OCI-LY7 (cell line): ENCODE results near the gene IL21R. TPM values are rescaled to one million over a fixed set of nuclear protein-coding genes. Genes with fewer than 3 reads are reported as not detected.

Experiments used
- BruUV-seq: library from RNA; stranded (reverse); fragments of 400-500 nt; replicated peaks from 2 replicates; lab custom pipeline; 2021; lab: Mats Ljungman, UMichigan
- CTCF ChIA-PET: fragments of 300-600 bp; sonication (Branson Sonifier 250); formaldehyde crosslinking; loops from one replicate; lab custom pipeline; 2022; ENCODE audit warnings: antibody characterized with exemption; ENCODE audit not compliant: unreplicated experiment; lab: Charles Lee
- POLR2A ChIA-PET: fragments of 300-600 bp; sonication (Branson Sonifier 250); formaldehyde crosslinking; loops from one replicate; lab custom pipeline; 2022; ENCODE audit warnings: antibody characterized with exemption; lab: Charles Lee
- DNase-seq: peaks from one replicate; pipeline ENCODE4 v3.0.0-alpha.2; 2015; ENCODE audit warnings: low spot score
- H2AFZ ChIP-seq: fragments of 200-600 bp; sonication (generic), shearing (Covaris generic); 2 replicates; pipeline ENCODE4 v1.6.1; 2014; ENCODE audit warnings: mild to moderate bottlenecking, antibody characterized with exemption, low read length, moderate library complexity
- H3K27ac ChIP-seq: fragments of 200-600 bp; sonication (generic); 2 replicates; pipeline ENCODE4 v1.5.1; 2014; ENCODE audit warnings: mixed run types, low read depth, mild to moderate bottlenecking, moderate library complexity, low read length, inconsistent platforms; ENCODE audit not compliant: poor library complexity, severe bottlenecking
- H3K36me3 ChIP-seq: fragments of 200-600 bp; sonication (generic); 2 replicates; pipeline ENCODE4 v1.6.1; 2014; ENCODE audit warnings: mild to moderate bottlenecking, antibody characterized with exemption, low read length, moderate library complexity, mixed read lengths; ENCODE audit not compliant: insufficient read depth
- H3K4me1 ChIP-seq: fragments of 200-600 bp; sonication (generic); 2 replicates; pipeline ENCODE4 v1.5.1; 2014; ENCODE audit warnings: mild to moderate bottlenecking, low read length; ENCODE audit not compliant: insufficient read depth, poor library complexity, severe bottlenecking
- H3K4me2 ChIP-seq: fragments of 200-600 bp; sonication (generic); 2 replicates; pipeline ENCODE4 v1.6.1; 2014; ENCODE audit warnings: mild to moderate bottlenecking, low read length
- H3K4me3 ChIP-seq: fragments of 200-600 bp; sonication (generic); 2 replicates; pipeline ENCODE4 v1.5.1; 2014; ENCODE audit warnings: mild to moderate bottlenecking, low read depth, low read length; ENCODE audit not compliant: poor library complexity, severe bottlenecking
- H3K79me2 ChIP-seq: fragments of 200-600 bp; sonication (generic); 2 replicates; pipeline ENCODE4 v1.6.1; 2016; ENCODE audit warnings: low read depth, mild to moderate bottlenecking, low read length, moderate library complexity, mixed read lengths; ENCODE audit not compliant: insufficient read depth
- H3K9me2 ChIP-seq: fragments of 200-600 bp; sonication (generic); 2 replicates; pipeline ENCODE4 v1.6.1; 2016; ENCODE audit warnings: mild to moderate bottlenecking, low read length, mixed read lengths; ENCODE audit not compliant: insufficient read depth
- H3K9me3 ChIP-seq: fragments of 200-600 bp; sonication (generic); 2 replicates; pipeline ENCODE4 v1.6.1; 2014; ENCODE audit warnings: mild to moderate bottlenecking, mixed run types, low read length, mixed read lengths
- H4K20me1 ChIP-seq: fragments of 200-600 bp; sonication (generic); 2 replicates; pipeline ENCODE4 v1.6.1; 2014; ENCODE audit warnings: mild to moderate bottlenecking, antibody characterized with exemption, low read length, moderate library complexity, mixed read lengths; ENCODE audit not compliant: insufficient read depth
- EZH2phosphoT487 ChIP-seq: fragments of 200-600 bp; sonication (generic); IDR thresholded peaks from 2 replicates; pipeline ENCODE4 v1.6.1; 2018; ENCODE audit warnings: low read depth, borderline replicate concordance, mild to moderate bottlenecking, mixed run types, antibody characterized with exemption, low read length, moderate library complexity, mixed read lengths
- intact Hi-C: fragments of 100-400 bp; cut with micrococcal nuclease; formaldehyde crosslinking; loops from one replicate; pipeline ENCODE4 v1.10.0; 2022; ENCODE audit not compliant: unreplicated experiment
- total RNA-seq, 2 experiments: library from RNA; depleted of rRNA in 1 of 2; stranded (reverse); fragments of >200 nt in 1 of 2; shearing (Covaris generic) in 1 of 2; gene quantifications; 2 replicates each; pipeline ENCODE4 v1.2.3, GENCODE V29; 2014 to 2022
- TF ChIP-seq, protein P1 (sequence below): fragments of 200-600 bp; sonication (generic); conservative IDR thresholded peaks from 2 replicates; pipeline ENCODE4 v1.5.1; 2014; ENCODE audit warnings: mild to moderate bottlenecking, antibody characterized with exemption, low read length, moderate library complexity, mixed read lengths

IL21R gene
- total RNA-seq, 2 experiments from 2014 or later, result 10.0 to 47.0 TPM

DNA sequence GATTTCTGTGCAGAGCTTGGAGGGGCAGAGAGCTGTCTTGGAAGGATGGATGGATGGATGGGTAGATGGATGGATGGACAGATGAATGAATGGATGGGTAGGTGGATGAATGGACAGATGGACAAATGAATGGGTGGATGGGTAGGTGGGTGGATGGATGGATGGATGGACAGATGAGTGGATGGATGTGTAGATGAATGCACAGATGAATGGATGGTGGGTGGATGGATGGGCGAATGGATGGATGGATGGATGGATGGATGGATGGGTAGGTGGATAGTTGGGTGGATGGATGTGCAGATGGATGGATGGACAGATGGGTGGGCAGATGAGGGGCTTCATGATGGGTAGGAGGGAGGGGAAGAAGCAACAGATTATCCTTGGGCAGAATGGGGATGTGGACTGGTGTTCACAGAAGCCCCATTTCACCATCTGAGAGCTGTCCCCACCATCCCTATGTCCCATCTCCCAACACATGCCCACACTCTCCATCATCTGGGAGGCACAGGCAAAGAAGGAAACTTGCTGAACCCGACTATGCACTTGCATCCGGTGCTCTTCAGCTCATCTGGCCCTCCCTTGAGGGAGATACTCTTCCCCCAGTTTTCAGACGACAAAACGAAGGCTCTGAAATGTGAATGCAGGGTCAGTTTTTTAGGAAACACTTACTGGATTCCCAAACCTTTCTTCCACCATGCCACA lies 57.2 kb downstream of the IL21R start:
- Histone ChIP-seq H3K4me1 (peaks cover 8% of the 10 kb centered on the region), H3K9me2 (no peaks in the 10 kb centered on the region), H2AFZ (no peak overlapping the region), H3K36me3 (peaks cover 30% of the 10 kb centered on the region), H3K4me3 (no peak overlapping the region), H3K4me2 (no peak overlapping the region), H3K27ac (no peak overlapping the region), H3K79me2 (no peaks in the 10 kb centered on the region), H4K20me1 (no peaks in the 10 kb centered on the region), H3K9me3 (no peaks in the 10 kb centered on the region)
- no TSS peak for BruUV-seq
- intact Hi-C loops, result loop anchor here (5.0 kb wide), 1 partner anchor 142 kb away; no protein-coding TSS in a partner anchor
- ChIA-PET POLR2A (interaction anchor here (1.4 kb wide), 1 partner anchor 84 kb away, joined by 5 read pairs; no protein-coding TSS in a partner anchor), CTCF (no interaction called here)
- DNase-seq, result no peak
- TF ChIP-seq, protein P1, sequence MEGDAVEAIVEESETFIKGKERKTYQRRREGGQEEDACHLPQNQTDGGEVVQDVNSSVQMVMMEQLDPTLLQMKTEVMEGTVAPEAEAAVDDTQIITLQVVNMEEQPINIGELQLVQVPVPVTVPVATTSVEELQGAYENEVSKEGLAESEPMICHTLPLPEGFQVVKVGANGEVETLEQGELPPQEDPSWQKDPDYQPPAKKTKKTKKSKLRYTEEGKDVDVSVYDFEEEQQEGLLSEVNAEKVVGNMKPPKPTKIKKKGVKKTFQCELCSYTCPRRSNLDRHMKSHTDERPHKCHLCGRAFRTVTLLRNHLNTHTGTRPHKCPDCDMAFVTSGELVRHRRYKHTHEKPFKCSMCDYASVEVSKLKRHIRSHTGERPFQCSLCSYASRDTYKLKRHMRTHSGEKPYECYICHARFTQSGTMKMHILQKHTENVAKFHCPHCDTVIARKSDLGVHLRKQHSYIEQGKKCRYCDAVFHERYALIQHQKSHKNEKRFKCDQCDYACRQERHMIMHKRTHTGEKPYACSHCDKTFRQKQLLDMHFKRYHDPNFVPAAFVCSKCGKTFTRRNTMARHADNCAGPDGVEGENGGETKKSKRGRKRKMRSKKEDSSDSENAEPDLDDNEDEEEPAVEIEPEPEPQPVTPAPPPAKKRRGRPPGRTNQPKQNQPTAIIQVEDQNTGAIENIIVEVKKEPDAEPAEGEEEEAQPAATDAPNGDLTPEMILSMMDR, result no peak
- TF ChIP-seq EZH2phosphoT487, result no peak

DNA sequence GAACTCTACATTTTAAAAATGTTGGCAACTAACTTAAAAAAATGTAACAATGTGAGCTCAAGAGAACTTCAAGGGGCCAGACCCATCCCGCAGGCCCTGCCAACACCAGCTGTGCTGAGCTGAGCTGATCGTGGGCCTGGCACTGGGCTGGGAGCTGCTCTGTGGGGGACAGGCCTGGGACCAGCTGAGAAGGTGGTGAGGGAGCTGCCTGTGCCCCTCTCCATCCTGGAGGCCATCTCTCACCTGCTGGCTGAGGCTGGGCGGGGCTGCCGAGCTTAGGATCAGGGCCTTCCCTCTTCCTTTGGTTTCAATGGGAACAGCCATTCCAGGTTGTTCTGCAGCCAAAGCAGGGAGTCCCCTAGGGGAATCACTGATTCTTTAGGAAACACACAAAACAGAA lies 58.2 kb downstream of the IL21R start:
- H4K20me1 ChIP-seq, result no peaks in the 10 kb centered on the region
- DNase-seq, result no peak
- CTCF ChIA-PET, result no interaction called here
- H2AFZ ChIP-seq, result no peak overlapping the region
- no peak for TF ChIP-seq EZH2phosphoT487
- TF ChIP-seq, protein P1, result no peak
- no TSS peak for BruUV-seq
- H3K9me3 ChIP-seq, result no peaks in the 10 kb centered on the region
- no peak overlapping the region for H3K4me2 ChIP-seq
- H3K27ac ChIP-seq, result no peak overlapping the region
- no peaks in the 10 kb centered on the region for H3K79me2 ChIP-seq
- POLR2A ChIA-PET, result interaction anchor here (0.6 to 1.2 kb wide), 2 partner anchors 9 to 710 kb away, joined by 3 to 4 read pairs; no protein-coding TSS in a partner anchor
- intact Hi-C loops, result no loop called here
- H3K4me3 ChIP-seq, result no peak overlapping the region
- H3K36me3 ChIP-seq, result peaks cover 41% of the 10 kb centered on the region
- no peaks in the 10 kb centered on the region for H3K9me2 ChIP-seq
- H3K4me1 ChIP-seq, result peaks cover 8% of the 10 kb centered on the region
